NCI-H82 (cell line): ENCODE data around the gene TTC36.
A peak's percentile ranks its signal among the peaks of the same experiment; 100 is the strongest.
"Not testable (repeated sequence)": the region's sequence is repeated elsewhere in the genome, so short reads cannot be mapped to it uniquely, and the experiment has no call there.

Source experiments
- DNase-seq: peaks from one replicate; lab custom pipeline; 2025; lab: John Stamatoyannopoulos, UW

TTC36 gene, protein sequence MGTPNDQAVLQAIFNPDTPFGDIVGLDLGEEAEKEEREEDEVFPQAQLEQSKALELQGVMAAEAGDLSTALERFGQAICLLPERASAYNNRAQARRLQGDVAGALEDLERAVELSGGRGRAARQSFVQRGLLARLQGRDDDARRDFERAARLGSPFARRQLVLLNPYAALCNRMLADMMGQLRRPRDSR

DNA sequence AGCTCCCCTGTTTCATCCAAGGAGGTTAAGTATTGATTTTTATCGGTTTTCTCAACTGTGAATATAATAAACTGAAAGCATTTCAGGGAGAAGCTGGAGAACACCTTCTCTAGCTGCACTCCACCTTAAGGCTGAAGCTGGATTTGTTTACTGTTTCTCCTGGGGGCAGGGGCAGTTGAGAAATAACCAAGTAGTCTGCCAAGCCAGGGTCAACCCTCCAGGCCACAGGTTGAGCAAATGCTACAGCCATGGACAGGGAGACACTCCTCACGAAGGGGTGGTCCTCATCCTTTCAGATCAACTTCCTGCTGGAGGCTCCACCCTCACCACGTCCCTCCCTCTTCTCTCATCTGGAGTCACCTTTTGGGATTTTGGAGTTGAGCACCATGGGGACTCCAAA is at the start of gene TTC36:
TTC36 (plus strand) TSS at position 366 of the 400 bp plus-strand sequence; CDS start at position 387, 21 bp downstream.
- no peak for DNase-seq

DNA sequence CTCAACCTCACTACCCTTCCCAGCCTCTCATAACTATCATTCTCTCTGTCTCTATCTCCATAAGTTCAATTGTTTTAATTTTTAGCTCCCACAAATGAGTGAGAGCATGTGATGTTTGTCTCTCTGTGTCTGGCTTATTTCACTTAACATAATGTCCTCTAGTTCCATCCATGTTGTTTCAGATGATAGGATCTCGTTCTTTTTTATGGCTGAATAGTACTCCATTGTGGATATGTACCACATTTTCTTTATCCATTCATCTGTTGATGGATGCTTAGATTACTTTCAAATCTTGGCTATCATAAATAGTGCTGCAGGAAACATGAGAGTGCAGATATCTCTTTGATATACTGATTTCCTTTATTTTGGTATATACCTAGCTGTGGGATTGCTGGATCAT is 46.0 kb upstream of the TTC36 start:
- not testable (repeated sequence) for DNase-seq

DNA sequence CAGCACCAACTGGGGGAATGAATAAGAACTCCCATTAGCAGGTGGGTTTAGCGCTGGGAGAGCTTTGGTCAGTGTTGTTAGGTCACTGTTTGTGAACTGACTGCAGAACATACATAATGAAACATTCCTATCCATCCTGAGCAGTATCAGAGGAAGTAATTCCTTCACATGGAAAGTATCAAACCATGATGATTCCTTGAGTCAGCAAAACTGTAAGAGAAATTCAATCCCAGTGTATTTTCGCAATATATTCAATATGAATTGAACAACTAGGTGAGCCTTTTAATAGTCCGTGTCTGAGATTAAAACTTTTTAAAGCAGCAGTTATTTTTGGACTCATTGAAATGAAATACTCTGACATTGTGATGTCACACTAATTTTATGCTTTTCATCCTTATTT is 42.9 kb upstream of the TTC36 start:
- no peak for DNase-seq

DNA sequence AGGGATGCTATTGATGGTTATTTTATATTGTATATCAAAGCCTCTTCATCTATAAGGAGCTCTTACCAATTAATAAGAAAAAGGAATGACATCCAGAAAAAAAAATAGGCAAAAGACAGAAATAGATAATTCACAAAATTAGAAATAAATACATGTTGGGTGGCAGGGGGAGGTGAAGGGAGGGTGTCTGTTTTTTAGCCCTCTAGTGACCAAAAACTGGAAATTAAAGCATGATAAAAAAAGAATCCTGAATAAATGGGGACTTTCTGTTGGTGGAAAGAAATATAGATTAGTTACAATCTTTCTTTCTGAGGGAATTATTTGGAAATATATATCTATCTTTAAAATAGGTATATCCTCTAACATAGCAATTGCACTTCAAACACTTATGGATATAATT is 42.0 kb upstream of the TTC36 start:
- DNase-seq = no peak

DNA sequence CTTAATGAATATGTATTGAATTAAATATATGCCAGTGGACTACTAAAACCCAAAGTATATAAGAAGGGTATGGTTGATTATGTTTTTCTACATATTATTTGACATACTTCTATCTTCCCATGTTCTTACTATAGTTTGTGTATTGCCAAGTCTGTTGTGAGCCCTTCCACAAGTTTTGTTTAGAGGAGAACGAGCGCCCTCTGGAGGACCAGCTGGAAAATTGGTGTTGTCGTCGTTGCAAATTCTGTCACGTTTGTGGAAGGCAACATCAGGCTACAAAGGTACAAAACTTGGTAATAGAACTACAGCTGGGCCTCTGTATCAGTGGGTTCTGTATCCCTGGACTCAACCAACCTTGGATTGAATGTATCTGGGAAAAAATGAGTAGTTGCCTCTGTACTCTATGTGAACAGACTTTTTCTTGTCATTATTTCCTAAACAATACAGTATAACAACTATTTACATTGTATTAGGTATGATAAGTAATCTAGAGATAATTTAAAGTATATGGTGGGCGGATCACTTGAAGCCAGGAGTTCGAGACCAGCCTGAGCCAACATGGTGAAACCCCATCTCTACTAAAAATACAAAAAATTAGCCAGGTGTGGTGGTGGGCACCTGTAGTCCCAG is 38.7 kb upstream of the TTC36 start:
- peak; percentile 72 for DNase-seq

DNA sequence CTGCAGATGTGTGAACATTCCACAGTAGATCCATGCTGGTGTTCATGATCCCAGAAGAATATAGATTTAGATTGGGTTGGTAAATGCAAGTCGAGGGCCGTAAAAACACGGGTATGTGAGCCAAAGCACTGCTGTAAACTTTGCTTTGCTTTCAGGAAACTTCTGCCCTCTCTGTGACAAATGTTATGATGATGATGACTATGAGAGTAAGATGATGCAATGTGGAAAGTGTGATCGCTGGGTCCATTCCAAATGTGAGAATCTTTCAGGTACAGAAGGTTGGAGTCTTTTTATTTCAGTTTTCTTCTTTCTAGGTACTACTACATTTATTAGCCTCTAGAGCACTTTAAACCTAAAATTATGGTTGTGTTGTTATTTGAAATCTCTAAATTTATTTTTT is 36.2 kb upstream of the TTC36 start:
- no peak for DNase-seq

DNA sequence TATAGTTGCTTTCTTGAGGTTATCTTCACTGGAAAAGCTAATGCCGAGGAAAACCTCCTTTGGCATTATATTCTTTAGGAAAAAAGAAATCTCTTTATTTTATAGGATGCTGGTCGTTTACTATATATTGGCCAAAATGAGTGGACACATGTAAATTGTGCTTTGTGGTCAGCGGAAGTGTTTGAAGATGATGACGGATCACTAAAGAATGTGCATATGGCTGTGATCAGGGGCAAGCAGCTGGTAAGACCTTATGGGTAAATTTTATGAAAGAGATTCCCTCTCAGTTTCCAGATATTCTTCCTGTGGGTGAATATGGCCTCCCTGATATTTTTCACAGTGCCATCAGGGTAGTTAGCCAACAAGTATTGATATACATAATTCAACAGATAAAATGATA is 29.4 kb upstream of the TTC36 start:
- DNase-seq = no peak

DNA sequence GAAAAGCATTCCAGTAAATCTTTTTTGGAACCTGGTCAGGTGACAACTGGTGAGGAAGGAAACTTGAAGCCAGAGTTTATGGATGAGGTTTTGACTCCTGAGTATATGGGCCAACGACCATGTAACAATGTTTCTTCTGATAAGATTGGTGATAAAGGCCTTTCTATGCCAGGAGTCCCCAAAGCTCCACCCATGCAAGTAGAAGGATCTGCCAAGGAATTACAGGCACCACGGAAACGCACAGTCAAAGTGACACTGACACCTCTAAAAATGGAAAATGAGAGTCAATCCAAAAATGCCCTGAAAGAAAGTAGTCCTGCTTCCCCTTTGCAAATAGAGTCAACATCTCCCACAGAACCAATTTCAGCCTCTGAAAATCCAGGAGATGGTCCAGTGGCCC is 24.1 kb upstream of the TTC36 start:
- DNase-seq = no peak

DNA sequence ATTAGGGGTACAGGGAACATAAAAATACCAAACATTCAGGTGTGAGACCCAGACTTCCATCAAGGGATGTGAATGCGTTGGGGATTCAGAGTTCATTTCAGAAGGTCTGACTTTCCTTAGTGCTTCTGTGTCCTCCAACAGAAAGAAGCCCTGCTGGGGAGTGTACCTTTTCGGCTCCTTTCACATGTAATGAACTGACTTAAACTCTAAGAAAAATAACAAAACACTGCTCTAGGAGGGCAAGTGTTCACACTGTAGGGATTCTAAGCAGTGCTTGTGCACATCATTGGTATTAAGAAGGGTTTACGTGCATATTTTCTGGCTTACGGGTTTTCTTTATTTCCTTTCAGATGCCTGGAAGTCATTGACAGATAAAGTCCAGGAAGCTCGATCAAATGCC is 15.7 kb upstream of the TTC36 start:
- no peak for DNase-seq

DNA sequence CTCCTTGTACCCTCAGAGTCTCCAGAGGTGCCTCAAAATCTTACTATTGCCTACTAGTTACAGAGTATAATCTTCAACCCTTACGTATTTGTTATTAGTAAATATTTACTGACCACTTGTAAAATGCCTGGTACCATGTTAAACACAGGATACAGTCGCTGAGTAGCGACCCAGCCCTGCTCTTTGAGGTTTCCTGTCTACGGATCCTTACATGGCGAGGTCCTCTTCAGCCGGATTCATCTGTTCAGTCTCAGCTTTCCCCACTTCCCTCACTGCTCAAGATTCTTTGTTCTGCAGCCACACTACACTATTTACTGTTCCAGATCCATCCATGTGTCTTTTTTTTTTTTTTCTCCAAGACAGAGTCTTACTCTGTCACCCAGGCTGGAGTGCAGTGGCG is 13.2 kb upstream of the TTC36 start:
- no peak for DNase-seq

DNA sequence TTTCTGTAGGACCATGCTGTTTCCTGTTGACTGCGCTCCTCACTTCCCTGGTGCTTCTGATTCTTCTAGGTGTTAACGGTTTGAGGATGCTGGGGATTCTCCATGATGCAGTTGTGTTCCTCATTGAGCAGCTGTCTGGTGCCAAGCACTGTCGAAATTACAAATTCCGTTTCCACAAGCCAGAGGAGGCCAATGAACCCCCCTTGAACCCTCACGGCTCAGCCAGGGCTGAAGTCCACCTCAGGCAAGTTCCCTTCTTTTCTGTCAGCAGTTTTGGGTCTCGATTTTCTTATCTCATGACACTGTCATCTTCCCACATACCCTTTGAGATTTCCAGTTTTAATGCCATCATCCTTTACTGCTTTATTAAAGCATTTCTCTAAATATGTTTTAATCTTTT is 7.7 kb upstream of the TTC36 start:
- DNase-seq = no peak

DNA sequence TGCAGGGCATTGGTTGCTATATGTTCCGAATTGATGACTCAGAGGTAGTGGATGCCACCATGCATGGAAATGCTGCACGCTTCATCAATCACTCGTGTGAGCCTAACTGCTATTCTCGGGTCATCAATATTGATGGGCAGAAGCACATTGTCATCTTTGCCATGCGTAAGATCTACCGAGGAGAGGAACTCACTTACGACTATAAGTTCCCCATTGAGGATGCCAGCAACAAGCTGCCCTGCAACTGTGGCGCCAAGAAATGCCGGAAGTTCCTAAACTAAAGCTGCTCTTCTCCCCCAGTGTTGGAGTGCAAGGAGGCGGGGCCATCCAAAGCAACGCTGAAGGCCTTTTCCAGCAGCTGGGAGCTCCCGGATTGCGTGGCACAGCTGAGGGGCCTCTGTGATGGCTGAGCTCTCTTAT is 5.4 kb upstream of the TTC36 start:
- no peak for DNase-seq

DNA sequence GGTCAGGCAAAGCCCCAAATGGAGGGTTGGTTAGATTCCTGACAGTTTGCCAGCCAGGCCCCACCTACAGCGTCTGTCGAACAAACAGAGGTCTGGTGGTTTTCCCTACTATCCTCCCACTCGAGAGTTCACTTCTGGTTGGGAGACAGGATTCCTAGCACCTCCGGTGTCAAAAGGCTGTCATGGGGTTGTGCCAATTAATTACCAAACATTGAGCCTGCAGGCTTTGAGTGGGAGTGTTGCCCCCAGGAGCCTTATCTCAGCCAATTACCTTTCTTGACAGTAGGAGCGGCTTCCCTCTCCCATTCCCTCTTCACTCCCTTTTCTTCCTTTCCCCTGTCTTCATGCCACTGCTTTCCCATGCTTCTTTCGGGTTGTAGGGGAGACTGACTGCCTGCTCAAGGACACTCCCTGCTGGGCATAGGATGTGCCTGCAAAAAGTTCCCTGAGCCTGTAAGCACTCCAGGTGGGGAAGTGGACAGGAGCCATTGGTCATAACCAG is 4.7 kb upstream of the TTC36 start:
- DNase-seq = peak; percentile 53

DNA sequence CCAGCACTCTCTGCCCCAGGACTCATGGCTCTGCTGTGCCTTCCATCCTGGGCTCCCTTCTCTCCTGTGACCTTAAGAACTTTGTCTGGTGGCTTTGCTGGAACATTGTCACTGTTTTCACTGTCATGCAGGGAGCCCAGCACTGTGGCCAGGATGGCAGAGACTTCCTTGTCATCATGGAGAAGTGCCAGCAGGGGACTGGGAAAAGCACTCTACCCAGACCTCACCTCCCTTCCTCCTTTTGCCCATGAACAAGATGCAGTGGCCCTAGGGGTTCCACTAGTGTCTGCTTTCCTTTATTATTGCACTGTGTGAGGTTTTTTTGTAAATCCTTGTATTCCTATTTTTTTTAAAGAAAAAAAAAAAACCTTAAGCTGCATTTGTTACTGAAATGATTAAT is 2.9 kb upstream of the TTC36 start:
- no peak for DNase-seq

DNA sequence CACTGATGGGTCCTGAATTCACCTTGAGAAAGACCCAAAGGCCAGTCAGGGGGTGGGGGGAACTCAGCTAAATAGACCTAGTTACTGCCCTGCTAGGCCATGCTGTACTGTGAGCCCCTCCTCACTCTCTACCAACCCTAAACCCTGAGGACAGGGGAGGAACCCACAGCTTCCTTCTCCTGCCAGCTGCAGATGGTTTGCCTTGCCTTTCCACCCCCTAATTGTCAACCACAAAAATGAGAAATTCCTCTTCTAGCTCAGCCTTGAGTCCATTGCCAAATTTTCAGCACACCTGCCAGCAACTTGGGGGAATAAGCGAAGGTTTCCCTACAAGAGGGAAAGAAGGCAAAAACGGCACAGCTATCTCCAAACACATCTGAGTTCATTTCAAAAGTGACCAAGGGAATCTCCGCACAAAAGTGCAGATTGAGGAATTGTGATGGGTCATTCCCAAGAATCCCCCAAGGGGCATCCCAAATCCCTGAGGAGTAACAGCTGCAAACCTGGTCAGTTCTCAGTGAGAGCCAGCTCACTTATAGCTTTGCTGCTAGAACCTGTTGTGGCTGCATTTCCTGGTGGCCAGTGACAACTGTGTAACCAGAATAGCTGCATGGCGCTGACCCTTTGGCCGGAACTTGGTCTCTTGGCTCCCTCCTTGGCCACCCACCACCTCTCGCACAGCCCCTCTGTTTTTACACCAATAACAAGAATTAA is 2.4 kb upstream of the TTC36 start:
- no peak for DNase-seq

DNA sequence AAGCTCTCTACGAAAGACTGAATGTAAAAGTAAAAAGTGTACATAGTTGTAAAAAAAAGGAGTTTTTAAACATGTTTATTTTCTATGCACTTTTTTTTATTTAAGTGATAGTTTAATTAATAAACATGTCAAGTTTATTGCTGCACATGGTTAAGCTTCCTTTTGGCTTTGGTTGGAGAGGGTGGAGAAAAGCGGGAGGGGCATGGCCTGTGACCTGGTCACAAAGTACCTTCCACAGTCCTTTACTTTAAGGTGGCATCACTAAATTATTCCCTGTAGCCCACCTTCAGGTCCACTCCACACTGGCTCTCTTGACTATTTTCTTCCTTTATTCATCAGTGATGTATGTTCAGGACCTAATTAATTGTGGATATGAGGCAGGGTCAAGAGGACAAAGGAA is 586 bp upstream of the TTC36 start:
- no peak for DNase-seq

DNA sequence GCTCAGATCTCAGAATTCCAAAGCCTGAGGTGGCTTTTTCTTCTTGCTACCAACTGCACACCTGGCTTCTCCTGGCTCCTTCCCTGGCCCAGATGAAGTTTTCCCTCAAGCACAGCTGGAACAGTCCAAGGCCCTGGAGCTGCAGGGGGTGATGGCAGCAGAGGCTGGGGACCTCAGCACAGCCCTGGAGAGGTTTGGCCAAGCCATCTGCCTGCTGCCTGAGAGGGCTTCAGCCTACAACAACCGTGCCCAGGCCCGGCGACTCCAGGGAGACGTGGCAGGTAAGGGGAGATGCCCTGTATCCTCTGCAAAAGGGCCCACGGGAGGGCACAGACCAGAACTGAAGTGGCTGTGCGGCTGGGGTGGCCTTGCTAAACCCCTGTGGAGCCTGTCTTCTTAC is 1.2 kb downstream of the TTC36 start:
- no peak for DNase-seq

DNA sequence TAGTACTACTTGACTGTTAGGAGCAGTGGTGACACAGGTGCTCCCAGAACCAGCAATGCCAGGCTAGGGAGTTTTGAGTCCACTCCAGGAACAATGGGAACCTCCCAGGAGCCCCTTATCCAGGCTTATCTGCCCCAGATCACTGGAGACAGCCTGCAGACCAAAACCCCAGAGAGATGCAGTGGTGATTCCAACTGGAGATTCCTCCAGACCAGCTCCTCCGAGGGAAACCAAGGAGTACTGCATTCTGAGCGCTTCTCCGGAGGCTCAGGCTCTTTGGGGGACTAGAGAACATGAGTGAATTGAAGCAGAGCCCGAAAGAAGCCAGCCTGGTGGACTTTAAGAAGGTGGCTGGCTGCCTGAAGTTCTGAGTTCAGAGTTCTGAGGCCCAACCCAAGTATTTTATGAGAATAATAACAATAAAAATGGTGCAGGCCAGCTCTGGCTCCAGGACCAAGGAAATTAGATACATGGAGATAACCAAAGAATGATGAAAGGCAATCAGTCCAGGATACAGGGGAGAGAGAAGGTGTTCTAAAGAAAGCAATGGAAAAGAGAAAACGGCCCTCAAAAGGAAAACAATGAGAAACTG is 2.4 kb downstream of the TTC36 start:
- DNase-seq = peak; percentile 32

DNA sequence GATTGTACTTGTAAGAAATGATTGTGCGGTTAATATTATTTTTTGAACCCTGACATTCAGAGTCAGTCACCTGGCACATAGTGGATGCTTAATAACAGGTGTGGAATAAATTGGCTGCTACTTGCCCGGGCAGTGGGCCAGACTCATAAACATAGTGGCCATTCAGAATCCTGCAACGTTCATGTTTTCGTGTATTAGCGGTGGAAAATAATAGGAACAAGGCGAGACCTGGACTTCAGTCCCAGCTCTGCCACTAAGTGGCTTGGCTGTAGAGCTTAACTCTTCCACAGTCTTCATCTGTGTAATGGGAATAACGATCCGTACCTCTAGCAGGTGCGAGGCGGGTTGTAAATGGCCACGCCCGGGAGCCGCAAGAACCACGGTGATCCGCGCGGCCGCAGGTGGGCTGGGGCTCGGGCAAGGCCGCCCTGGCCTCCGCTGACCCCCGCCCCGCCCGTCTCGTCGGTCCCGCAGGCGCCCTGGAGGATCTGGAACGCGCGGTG is 3.0 kb downstream of the TTC36 start:
- peak; percentile 59 for DNase-seq

DNA sequence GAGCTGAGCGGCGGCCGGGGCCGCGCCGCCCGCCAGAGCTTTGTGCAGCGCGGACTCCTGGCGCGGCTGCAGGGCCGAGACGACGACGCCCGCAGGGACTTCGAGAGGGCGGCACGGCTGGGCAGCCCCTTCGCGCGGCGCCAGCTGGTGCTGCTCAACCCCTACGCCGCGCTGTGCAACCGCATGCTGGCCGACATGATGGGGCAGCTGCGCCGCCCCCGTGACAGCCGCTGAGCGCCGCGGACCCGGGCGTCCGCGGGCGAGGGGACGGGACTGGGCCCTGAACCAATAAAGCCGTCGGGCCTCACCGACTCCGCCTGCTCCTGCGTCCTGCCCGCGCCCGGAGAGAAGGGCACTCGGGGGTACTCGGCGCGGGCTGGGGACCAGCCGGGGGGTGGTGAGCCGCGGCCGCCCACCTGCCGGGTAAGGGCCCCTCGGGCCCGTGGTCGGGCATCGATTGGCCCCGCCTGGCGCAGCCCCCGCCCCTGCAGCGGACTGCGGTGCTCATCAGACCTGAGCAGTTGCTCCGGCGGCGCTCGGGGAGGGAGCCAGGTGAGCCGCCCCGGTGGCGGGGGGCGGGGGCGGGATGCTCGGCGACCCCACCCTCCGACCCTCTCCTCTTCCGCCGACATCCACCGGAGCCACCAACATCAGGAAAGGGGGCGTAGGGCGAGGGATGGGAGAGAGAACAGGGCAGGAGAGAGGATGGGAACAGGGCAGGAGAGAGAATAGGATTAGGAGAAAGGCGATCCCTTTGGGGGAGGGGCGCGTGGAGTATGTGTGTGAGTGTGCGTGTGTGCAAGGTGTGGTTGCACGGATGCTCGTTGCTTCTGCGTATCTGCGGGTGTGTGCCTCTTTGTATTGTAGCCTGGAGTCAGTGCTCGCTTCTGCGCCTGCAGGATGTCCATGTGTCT is 3.7 kb downstream of the TTC36 start, which contains the start of gene TMEM25:
TMEM25 (plus strand) TSS at position 510 of the 914 bp plus-strand sequence. CDS start 610 bp downstream, outside the sequence.
- peak; percentile 76 for DNase-seq

DNA sequence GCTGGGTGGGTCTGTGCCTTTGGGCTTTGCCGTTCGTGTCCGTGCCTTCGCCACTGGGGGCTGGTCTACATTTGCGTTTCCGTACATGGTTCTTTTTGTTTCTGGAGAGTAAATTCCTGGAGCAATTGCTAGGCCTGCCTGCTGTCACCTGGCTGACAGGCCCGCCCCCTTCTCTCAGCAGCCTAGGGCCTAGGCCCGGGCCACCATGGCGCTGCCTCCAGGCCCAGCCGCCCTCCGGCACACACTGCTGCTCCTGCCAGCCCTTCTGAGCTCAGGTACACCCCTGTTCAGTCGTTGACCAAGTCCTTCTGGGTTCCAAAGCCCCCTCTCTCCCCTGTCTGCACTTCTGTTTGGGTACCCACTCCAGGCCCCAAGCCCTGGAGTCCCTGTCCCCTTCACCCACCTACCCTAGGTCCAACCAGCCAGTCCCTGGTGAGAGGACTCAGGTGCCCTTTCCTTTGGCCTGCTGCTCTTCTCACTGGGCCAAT is 4.4 kb downstream of the TTC36 start:
- no peak for DNase-seq
